Thyroid gland (tissue), 4 donors: ENCODE data around the gene HAND2. TPM values are rescaled to one million over a fixed set of nuclear protein-coding genes. Genes with fewer than 3 reads are reported as not detected.

Experiments
- total RNA-seq, 4 donors: library from RNA; depleted of rRNA; stranded (reverse); fragments of >200 nt; gene quantifications; one replicate each; pipeline ENCODE4 v1.2.3, GENCODE V29; 2016

Gene HAND2
- total RNA-seq, 4 donors from 2014 or later, result 2.0 to 8.9 (median 4.0) TPM

Other genes starting within 250 kb of the HAND2 start
- 10 to 100 TPM; 13.3 to 47.8 (median 30.7) TPM for gene HMGB2, start 195.9 kb downstream of the HAND2 start, total RNA-seq
- gene SAP30, start 159.3 kb downstream of the HAND2 start, total RNA-seq, result 10 to 100 TPM; 22.2 to 47.9 (median 29.8) TPM
- under 1 TPM in 2 of 4 donors, not detected in 2; 0.11 to 0.27 TPM for gene SCRG1, start 131.1 kb downstream of the HAND2 start, total RNA-seq